ENCODE results near the gene ITGB3BP.
"Not testable (repeated sequence)": the region's sequence is repeated elsewhere in the genome, so short reads cannot be mapped to it uniquely, and the experiment has no call there.

The ITGB3BP gene

DNA sequence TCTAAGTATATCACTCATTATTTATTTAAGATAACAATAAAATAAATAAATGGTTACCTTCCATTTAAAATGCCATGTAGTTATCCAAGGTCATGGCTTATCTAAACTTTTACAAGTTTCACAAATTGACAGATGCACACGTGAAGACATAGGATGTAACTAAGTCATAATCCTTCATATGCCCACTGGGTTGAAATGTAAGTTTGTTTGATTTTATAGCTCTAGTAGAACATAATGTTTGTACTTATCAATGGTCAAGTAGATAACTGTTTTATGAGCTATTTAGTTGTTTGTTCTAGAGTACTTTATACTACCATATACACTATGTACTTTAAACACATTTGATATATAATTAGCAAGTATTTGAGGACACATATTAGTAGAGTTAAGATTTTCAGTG is 43.0 kb downstream of the ITGB3BP start:
- H3K4me3 ChIP-seq (ENCODE audit: low read depth, low read length), result no peak overlapping the region
- TF ChIP-seq CTCF (IDR thresholded peaks at IDR 0.05; ENCODE audit: low read depth, low read length), result no peak

DNA sequence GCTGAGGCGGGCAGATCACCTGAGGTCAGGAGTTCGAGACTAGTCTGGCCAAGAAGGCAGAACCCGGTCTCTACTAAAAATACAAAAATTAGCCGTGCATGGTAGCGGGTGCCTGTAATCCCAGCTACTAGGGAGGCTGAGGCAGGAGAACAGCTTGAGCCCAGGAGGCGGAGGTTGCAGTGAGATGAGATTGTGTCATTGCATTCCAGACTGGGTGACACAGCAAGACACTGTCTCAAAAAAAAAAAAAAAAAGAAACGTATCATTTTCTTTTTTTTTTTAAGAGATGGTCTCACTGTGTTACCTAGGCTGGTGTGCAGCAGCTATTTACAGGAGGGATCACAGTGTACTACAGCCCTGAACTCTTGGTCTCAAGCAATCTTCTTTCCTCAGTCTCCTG is 47.3 kb downstream of the ITGB3BP start:
- no peak overlapping the region for H3K4me3 ChIP-seq (ENCODE audit: low read depth, low read length)
- no peak for TF ChIP-seq CTCF (IDR thresholded peaks at IDR 0.05; ENCODE audit: low read depth, low read length)

DNA sequence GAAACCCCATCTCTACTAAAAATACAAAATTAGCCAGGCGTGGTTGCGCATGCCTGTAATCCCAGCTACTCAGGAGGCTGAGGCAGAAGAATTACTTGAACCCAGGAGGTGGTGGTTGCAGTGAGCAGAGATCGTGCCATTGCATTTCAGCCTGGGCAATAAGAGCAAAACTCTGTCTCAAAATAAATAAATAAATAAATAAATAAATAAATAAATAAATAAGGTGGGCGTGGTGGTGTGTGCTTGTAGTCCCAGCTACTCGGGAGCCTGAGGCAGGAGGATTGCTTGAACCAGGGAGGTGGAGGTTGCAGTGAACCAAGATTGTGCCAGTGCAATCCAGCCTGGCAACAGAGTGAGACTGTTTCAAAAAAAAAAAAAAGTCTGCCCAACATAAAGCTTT is 54.3 kb downstream of the ITGB3BP start:
- H3K4me3 ChIP-seq (ENCODE audit: low read depth, low read length), result not testable (repeated sequence)

DNA sequence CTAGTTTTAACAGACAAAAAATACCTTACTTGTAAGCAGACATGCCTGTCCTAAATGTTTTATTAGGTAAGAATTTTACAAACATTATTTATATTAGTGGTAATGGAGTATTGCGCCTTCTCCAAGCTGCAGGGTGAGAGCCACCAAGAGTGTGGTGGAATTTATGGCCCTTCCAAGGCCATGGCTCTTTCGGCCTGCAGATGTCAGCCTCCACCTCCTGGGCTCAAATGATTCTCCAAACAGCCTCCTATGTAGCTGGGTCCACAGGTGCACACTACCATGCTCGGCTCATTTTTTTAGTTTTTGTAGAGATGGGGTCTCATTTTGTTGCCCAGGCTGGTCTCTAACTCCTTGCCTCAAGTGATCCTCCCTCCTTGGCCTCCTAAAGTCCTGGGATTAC is 56.3 kb downstream of the ITGB3BP start:
- no peak overlapping the region for H3K4me3 ChIP-seq (ENCODE audit: low read depth, low read length)
- TF ChIP-seq CTCF (IDR thresholded peaks at IDR 0.05; ENCODE audit: low read depth, low read length), result no peak

GRCh38 chr1:63466181-63466580 is 56.8 kb downstream of the ITGB3BP start:
- H3K4me3 ChIP-seq (ENCODE audit: low read depth, low read length), result no peak overlapping the region
- TF ChIP-seq CTCF (IDR thresholded peaks at IDR 0.05; ENCODE audit: low read depth, low read length), result no peak

- no peak overlapping the region for H3K4me3 ChIP-seq (ENCODE audit: low read depth, low read length)
- TF ChIP-seq CTCF (IDR thresholded peaks at IDR 0.05; ENCODE audit: low read depth, low read length), result no peak
Observed at GRCh38 chr1:63463248-63463647, 59.8 kb downstream of the ITGB3BP start.

DNA sequence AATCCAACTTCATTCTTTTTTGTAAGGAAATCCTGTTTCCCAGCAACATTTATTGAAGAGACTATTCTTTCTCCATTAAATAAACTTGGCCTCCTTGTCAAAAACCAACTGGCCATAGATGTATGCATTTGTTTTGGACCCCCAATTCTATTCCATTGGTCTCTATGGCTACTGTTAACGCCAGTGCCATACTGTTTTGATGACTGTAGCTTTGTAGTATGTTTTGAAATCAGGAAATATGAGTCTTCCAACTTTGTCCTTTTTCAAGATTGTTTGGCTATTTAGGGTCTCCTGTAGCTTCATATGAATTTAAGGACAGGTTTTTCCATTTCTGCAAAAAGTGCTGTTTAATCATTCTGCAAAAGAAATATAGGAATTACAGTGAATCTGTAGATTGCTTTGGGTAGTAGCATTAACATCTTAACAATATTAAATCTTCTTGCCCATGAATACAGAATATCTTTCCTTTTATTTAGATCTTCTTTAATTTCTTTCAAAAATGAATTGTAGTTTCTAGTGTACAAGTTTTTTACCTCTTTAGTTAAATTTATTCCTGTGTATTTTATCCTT is 61.3 kb downstream of the ITGB3BP start:
- no peak for TF ChIP-seq CTCF (IDR thresholded peaks at IDR 0.05; ENCODE audit: low read depth, low read length)
- no peak overlapping the region for H3K4me3 ChIP-seq (ENCODE audit: low read depth, low read length)

DNA sequence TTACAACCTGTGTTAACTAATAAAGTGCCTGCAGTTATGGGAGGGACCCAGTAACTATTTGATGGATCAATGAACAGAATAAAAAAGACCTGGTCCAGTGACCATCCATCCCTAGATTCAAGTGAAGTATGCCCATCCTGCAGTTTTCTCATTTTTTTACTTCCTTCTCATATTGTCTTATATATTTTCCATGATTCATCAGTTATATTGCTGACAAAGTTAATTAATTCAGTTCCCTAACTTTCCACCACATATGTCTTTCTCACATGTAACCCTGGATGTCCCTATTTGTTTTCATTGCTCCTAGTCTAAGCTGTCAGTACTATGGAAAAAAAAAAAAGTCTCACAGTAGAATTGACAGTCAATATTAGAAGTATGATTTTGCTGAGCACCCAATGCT is 64.3 kb downstream of the ITGB3BP start:
- H3K4me3 ChIP-seq (ENCODE audit: low read depth, low read length), result no peak overlapping the region
- TF ChIP-seq CTCF (IDR thresholded peaks at IDR 0.05; ENCODE audit: low read depth, low read length), result no peak
